B cell (primary cell): ENCODE results near the gene DPYD.

ENCODE experiments used
- CTCF ChIP-seq: fragments of 200-600 bp; IDR thresholded peaks from one replicate; pipeline ENCODE4 v1.8.0; 2022; ENCODE audit warnings: antibody characterized with exemption, mild to moderate bottlenecking
- EZH2 ChIP-seq: IDR thresholded peaks from 2 replicates; pipeline ENCODE4 v1.6.1; 2012; ENCODE audit warnings: borderline replicate concordance, low read depth, mild to moderate bottlenecking, moderate library complexity, low read length; ENCODE audit not compliant: insufficient read depth, poor library complexity, severe bottlenecking

- TF ChIP-seq CTCF (no peak), EZH2 (no peak)
Observed at GRCh38 chr1:97417661-97418060, 503.2 kb downstream of the DPYD start.
